GM19193 (cell line): ENCODE measurements around the gene SH3PXD2A.

Experiments
- POLR2A ChIP-seq: IDR thresholded peaks from 4 replicates; pipeline ENCODE4 v1.6.1; 2011; ENCODE audit not compliant: insufficient read depth, insufficient read length; ENCODE audit errors: extremely low read depth

Gene SH3PXD2A

DNA sequence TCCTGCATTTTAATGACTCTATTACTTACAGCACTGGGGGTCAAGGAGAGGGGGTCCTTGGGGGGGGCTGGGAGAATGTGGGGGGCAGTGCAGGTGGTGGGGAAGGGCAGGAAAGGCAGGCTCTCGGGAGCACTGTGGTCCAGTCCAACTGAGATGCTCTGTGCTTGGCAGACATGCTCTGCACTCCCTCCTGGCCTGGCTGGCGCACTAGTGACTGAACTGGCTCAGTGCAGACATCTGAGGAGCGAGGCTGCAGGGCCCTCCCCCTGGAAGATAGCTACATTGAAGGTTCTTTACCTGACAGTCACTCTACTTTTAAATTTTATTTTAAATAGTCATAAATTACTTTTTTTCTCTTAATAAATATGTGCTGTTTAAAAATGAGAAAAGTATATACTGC, 256.2 kb downstream of the SH3PXD2A start:
- no peak for TF ChIP-seq POLR2A

DNA sequence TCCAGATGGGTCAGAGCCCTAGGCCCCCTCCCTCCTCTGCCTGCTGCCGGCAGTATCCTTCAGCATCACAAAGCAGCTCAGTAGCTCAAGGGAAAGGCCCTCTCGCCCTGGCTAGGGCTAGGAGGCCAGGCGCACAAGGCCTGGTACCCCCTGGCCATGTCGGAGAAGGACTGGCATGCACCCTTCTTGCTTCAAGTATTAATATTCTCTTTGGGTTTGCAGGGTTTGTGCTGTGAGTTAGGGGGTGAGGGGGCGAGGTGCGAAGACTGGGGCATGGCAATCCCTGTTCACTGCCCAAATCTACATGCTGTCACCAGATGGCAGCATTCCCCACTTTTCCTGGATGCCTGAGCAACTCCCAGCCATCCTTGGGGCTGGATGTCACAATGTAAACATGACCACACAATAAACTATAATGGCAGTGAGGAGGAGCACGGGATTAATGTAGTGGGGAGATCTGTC, 256.7 kb downstream of the SH3PXD2A start:
- no peak for TF ChIP-seq POLR2A

DNA sequence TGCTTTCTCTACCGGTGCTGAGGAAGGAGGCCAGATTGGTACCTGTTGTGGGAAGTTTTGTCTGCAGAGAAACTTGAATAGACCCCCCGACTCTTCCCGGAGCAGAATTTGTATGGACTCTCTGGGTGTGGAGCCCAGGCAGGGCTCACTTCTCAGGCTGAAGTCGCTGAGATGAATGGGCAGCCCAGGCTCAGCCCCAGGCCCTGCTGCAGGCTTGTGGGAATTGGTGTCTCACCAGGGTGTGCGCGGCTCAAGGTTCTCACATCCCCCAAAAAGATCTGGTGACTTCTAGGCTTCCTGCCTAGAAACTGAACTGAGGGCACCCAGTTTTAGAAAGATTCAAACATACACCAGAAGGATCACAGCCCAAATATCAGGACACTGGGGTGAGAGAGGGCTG, 258.4 kb downstream of the SH3PXD2A start:
- no peak for TF ChIP-seq POLR2A

DNA sequence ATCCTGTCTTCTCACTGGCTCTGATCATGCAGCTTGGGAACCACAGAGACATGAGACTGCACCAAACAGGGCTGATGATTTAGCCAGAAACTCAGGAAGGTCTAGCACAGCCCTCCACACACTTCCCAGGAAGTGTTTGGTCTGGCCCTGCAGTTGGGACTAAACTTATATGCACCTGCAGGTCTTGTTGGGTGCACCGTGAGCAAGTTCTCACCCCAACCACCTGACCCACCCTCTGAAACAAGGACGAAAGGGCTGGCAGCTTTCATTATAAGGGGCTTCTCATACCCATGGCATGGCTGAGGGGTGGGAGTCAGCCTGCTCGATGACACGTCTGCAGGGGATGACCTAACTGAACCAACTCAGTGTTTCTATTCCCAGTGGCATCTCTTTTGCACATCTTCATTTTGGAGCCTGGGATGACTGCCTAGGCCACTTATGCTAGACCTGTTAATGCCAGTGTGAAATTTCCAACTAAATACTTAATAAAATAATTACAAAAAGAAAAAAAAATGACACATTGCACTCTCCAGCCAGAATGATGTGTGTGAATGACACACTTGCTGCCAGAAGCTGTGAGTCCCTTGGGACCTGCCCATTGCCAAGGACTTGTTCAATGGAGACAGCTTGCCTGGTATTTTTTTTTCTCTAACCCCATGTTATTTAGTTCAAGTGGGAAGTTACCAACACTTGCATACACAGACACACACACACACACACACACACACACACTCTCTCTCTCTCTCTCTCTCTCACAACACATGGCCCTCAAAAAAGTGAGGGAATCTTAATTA, 259.2 kb downstream of the SH3PXD2A start:
- peak; percentile 11 for TF ChIP-seq POLR2A

DNA sequence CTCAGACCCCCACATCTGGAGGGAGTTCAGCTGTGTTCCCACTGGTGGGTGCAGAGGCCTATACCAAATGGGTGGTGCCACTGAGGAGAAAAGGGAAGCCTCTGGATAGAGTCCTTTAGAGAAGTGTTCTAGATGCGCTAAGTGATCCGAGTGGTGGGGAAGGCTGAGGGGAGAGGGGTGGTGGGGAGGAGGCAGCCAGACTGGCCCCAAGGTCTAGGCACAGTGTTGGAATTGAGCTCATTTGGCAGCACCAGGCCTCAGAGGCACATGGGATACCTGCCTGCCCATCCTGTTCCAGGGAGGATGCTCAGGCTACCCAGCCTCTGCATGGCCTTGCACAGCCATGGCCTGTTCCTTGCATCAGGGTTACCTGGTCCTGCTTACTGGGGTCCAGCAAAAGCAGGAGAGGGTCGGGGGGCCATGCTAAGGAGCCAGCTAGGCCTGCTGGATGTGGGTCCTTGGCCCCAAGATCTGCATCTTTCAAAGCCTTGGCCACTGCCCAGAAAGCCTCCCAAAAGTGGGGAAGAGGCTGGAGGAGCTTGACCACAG, 262.3 kb downstream of the SH3PXD2A start:
- TF ChIP-seq POLR2A = no peak

DNA sequence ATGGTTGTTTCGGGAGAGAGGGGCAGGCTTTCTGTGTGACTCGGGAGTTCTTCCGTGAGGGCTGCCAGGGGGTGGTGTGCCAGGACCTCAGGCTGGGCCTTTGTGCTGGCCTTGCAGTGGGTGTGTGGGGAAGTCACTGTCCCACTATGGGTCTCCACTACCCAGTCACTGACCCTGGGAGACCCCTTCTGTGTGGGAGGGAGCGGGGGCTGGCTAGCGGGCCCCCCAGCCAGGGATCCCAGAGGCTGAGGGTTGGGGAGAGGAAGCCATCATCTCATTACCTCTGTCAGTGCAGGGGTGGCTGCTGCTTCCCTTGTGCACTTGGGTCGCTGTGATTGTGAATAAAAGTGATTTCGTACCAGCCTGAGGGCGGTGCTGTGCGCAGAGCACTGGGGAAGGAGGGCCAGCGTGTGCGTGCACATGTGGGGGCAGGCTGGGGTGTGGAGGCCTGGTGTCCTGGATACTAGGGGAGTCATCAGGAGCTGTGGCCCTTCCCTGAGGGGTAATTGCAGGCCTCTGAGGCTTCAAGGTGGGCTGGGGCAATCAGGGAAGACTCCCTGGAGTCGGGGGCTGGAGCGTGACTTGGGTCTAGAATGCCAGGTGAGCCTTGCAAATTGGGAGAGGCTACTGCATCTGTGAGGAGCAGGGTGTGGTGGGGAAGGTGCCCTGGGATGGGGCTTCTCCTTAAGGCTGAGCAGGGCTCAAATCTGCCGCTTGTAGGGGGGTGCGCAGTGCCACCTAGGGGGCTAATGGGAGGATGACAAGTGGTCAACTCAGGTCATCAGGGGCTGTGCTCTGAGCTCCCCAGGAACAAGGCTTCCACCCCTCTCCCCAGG, 263.0 kb downstream of the SH3PXD2A start:
- no peak for TF ChIP-seq POLR2A

DNA sequence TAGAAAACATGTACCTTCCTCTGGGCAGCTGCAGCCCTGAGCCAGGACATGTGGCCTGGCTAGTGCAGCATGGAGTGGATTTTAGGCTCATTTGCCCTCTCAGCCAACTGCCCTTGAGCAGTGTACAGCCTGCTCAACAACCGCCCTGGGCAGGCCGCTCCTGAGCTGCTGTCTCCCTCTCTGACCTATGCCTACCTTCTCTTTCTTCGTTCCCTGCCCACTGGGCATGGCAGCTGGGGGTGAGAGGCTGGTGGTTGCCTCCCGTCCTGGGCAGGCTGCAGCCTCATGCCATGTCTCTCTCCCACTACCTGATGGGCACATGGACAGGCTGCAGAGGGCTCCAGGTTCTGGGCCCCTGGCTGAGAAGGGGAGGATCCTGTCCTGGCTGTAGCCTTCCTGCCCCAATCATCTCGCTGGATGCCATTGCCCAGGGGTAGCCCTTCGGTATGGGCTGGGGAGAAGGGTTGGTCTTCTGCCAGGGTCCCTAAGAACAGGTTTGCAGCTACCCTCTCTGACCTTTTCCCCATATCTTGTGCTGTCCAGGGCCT, 264.6 kb downstream of the SH3PXD2A start:
- no peak for TF ChIP-seq POLR2A

DNA sequence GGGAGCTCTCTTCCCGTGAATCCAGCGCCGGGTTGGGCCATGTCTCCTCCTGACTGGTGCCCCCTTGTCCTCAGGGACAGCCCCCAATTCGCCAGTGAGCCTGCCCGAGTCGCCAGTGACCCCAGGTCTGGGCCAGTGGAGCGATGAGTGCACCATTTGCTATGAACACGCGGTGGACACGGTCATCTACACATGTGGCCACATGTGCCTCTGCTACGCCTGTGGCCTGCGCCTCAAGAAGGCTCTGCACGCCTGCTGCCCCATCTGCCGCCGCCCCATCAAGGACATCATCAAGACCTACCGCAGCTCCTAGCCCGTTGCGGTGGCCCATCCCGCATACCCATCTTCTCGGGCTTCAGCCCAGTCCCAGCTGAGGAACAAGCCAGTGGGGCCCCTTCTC, 265.3 kb downstream of the SH3PXD2A start:
- no peak for TF ChIP-seq POLR2A

DNA sequence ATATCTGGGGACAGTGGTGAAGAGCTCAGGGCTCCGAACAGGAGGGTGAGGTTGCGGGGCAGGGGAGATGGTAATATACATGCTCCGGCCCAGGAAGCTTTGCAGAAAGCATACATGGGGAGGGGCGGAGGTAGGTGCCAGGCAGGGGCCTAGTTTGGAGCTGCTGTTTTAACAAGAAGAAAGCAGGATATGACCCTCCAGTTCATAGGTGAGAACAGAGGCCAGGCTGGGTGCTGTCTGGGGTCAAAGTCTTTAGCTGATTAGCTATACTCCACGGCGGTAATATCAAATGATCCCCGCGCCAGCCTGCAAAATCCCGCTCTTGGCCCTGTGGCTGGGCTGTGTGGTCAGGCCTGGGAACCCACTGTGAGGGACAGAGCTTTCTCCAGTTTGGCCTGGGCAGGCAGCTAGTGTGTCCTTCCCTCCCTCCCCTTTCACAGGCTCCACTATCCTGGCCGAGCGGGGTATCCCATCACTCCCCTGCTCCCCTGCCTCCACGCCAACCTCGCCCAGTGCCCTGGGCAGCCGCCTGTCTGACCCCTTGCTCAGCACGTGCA, 266.2 kb downstream of the SH3PXD2A start:
- no peak for TF ChIP-seq POLR2A

DNA sequence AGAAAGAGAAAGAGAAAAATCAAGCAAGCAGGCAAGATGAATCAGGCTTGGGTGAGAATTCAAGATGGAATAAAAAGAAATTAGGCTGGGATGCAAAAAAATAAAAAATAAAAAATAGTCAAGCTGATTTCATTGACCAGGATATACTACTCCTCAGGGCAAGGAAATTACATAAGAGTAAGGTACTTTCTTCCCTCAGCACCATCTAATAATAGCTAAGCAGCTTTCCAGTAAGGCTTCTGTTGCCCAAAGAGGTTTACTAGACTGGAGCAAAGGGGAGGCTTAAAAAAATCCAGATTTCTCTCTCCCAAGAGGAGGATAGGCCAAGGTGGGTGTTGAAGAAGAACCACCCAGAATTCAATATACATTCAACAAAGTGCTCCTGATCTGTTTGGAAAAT, 268.3 kb downstream of the SH3PXD2A start:
- no peak for TF ChIP-seq POLR2A

DNA sequence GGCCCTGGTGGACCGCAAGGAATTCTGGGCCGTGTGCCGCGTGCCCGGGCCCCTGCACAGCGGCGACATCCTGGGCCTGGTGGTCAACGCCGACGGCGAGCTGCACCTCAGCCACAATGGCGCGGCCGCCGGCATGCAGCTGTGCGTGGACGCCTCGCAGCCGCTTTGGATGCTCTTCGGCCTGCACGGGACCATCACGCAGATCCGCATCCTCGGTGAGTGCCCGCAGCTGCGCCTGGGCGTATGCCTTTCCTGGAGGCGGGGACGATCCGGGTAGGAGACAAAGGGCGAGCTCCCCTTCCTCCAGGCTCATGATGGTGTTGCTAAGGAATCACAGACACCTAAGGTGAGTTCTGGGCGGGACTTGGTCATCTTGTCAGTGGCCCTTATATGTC, 270.4 kb downstream of the SH3PXD2A start:
- no peak for TF ChIP-seq POLR2A

DNA sequence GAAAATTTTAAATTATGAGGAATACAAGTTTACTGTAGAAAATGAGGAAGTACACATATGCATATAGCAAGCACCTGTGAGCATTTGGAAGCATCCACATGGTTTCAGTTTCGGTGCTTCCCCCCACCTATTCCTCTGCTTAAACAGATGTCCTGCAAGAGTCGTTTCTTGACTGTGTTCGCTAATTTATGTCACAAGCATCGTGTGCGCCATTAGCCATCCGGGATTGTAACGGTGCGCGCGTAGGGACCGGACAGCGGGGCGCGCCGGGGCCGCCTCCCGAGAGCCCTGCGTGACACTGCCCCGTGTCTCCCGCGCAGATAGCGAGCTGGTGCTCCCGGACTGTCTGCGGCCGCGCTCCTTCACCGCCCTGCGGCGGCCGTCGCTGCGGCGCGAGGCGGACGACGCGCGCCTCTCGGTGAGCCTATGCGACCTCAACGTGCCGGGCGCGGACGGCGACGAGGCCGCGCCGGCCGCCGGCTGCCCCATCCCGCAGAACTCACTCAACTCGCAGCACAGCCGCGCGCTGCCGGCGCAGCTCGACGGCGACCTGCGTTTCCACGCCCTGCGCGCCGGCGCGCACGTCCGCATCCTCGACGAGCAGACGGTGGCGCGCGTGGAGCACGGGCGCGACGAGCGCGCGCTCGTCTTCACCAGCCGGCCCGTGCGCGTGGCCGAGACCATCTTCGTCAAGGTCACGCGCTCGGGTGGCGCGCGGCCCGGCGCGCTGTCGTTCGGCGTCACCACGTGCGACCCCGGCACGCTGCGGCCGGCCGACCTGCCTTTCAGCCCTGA, 271.0 kb downstream of the SH3PXD2A start:
- TF ChIP-seq POLR2A = no peak

DNA sequence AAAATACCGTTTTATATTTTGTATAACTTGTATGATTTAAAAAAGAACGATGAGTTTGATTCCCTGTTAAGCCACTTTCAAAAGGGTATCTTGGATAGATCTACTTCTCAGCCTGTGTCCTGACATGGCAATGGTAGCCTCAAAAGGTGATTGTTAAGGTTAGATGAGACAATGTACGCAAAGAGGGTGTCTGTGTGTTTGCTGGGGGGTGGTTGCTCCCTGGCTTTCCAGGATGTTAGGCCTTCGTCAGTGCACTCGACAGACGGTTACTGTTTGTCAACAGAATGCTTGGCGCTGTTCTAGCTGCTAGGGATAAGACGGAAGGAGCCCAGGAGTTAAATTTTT, 271.5 kb downstream of the SH3PXD2A start:
- no peak for TF ChIP-seq POLR2A
